Activated CD4-positive, alpha-beta T cell treated with anti-CD3 and anti-CD28 coated beads, Interleukin-10, Interleukin-2, amounts not matched to agents 100 ng/mL and 50 ng/mL, durations not matched to agents 16 hours and 8 hours (primary cell): ENCODE results near the gene PAK2.
"Not testable (repeated sequence)": the region's sequence is repeated elsewhere in the genome, so short reads cannot be mapped to it uniquely, and the experiment has no call there.

Source experiments
- DNase-seq: peaks from one replicate; pipeline ENCODE4 v3.0.0-alpha.2; 2020

PAK2 gene

GRCh38 chr3:196844235-196845219, 104.9 kb downstream of the PAK2 start:
- not testable (repeated sequence) for DNase-seq

GRCh38 chr3:196848375-196848774, 108.7 kb downstream of the PAK2 start:
- DNase-seq: not testable (repeated sequence)

GRCh38 chr3:196849180-196849741, 109.6 kb downstream of the PAK2 start:
- DNase-seq: no peak

- not testable (repeated sequence) for DNase-seq
These were observed 123.3 kb downstream of the PAK2 start for GRCh38 chr3:196863000-196863399.

- no peak for DNase-seq
These were observed 127.5 kb downstream of the PAK2 start for GRCh38 chr3:196867155-196867506.

GRCh38 chr3:196867507-196868296, 128.0 kb downstream of the PAK2 start, which contains the start of gene SENP5:
SENP5 (plus strand) TSS chr3:196867920; CDS start chr3:196885182, 17,262 bp downstream.
- peak; percentile 93 for DNase-seq

GRCh38 chr3:196868297-196868661, 128.6 kb downstream of the PAK2 start:
- peak; percentile 26 for DNase-seq

- DNase-seq: no peak
These were observed 132.7 kb downstream of the PAK2 start for GRCh38 chr3:196872316-196872715.

- DNase-seq: not testable (repeated sequence)
These were observed 134.9 kb downstream of the PAK2 start for GRCh38 chr3:196874511-196875094.

GRCh38 chr3:196875258-196875657, 135.6 kb downstream of the PAK2 start:
- no peak for DNase-seq
